Panc1 (cell line): Measurements from ENCODE around the gene SLC18B1.

Source experiments
- POLR2AphosphoS5 ChIP-seq: IDR thresholded peaks from 2 replicates; pipeline ENCODE4 v1.6.1; 2012; ENCODE audit warnings: mild to moderate bottlenecking, low read depth, low read length, moderate library complexity
- SIN3A ChIP-seq: IDR thresholded peaks from 2 replicates; pipeline ENCODE4 v1.6.1; 2012; ENCODE audit warnings: low read depth, mild to moderate bottlenecking, low read length, moderate library complexity, borderline replicate concordance; ENCODE audit not compliant: insufficient read depth
- TF ChIP-seq, protein P1 (sequence below): fragments of 450-650 bp; IDR thresholded peaks from 2 replicates; pipeline ENCODE4 v1.5.1; 2017; ENCODE audit warnings: mild to moderate bottlenecking

DNA sequence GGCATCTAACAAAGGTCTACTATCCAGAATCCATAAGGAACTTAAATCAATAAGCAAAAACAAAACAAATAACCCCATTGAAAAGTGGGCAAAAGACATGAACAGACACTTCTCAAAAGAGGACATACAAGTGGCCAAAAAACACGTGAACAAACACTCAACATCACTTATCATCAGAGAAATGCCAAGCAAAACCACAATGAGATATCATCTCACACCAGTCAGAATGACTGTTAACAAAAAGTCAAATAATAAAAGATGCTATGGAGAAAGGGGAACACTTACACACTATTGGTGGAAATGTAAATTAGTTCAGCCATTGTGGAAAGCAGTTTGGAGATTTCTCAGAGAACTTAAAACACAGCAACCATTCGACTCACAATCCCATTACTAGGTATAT lies 65.2 kb downstream of the SLC18B1 start:
- TF ChIP-seq, protein P1, sequence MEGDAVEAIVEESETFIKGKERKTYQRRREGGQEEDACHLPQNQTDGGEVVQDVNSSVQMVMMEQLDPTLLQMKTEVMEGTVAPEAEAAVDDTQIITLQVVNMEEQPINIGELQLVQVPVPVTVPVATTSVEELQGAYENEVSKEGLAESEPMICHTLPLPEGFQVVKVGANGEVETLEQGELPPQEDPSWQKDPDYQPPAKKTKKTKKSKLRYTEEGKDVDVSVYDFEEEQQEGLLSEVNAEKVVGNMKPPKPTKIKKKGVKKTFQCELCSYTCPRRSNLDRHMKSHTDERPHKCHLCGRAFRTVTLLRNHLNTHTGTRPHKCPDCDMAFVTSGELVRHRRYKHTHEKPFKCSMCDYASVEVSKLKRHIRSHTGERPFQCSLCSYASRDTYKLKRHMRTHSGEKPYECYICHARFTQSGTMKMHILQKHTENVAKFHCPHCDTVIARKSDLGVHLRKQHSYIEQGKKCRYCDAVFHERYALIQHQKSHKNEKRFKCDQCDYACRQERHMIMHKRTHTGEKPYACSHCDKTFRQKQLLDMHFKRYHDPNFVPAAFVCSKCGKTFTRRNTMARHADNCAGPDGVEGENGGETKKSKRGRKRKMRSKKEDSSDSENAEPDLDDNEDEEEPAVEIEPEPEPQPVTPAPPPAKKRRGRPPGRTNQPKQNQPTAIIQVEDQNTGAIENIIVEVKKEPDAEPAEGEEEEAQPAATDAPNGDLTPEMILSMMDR: no peak
- no peak for TF ChIP-seq POLR2AphosphoS5
- no peak for TF ChIP-seq SIN3A
